Fibroblast of mammary gland (primary cell): ENCODE data around the gene IL17RE.
A peak's percentile ranks its signal among the peaks of the same experiment; 100 is the strongest.

Experiments used
- DNase-seq: peaks from one replicate; pipeline ENCODE4 v3.0.0-alpha.2; 2010; ENCODE audit warnings: low read depth
- H3K4me3 ChIP-seq: 2 replicates; pipeline ENCODE4 v1.5.1; 2011; ENCODE audit warnings: low read depth, mild to moderate bottlenecking, low read length, moderate library complexity; ENCODE audit not compliant: control insufficient read depth
- TF ChIP-seq, protein P1 (sequence below): conservative IDR thresholded peaks from 2 replicates; pipeline ENCODE4 v1.5.1; 2011; ENCODE audit warnings: low read depth, low read length, inconsistent platforms; ENCODE audit not compliant: control insufficient read depth, insufficient read depth

The IL17RE gene

DNA sequence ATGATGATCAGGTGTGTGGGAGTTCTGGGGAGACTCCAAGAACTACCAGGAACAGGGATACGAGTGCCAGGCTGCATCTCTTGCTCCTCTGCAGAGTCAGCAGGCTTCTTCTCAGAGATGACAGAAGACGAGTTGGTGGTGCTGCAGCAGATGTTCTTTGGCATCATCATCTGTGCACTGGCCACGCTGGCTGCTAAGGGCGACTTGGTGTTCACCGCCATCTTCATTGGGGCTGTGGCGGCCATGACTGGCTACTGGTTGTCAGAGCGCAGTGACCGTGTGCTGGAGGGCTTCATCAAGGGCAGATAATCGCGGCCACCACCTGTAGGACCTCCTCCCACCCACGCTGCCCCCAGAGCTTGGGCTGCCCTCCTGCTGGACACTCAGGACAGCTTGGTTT lies 41.6 kb downstream of the IL17RE start:
- DNase-seq = no peak
- TF ChIP-seq, protein P1, sequence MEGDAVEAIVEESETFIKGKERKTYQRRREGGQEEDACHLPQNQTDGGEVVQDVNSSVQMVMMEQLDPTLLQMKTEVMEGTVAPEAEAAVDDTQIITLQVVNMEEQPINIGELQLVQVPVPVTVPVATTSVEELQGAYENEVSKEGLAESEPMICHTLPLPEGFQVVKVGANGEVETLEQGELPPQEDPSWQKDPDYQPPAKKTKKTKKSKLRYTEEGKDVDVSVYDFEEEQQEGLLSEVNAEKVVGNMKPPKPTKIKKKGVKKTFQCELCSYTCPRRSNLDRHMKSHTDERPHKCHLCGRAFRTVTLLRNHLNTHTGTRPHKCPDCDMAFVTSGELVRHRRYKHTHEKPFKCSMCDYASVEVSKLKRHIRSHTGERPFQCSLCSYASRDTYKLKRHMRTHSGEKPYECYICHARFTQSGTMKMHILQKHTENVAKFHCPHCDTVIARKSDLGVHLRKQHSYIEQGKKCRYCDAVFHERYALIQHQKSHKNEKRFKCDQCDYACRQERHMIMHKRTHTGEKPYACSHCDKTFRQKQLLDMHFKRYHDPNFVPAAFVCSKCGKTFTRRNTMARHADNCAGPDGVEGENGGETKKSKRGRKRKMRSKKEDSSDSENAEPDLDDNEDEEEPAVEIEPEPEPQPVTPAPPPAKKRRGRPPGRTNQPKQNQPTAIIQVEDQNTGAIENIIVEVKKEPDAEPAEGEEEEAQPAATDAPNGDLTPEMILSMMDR = no peak
- no peak overlapping the region for H3K4me3 ChIP-seq

- DNase-seq = no peak
- H3K4me3 ChIP-seq = no peak overlapping the region
Measured at GRCh38 chr3:9945358-9945757, 42.7 kb downstream of the IL17RE start.

DNA sequence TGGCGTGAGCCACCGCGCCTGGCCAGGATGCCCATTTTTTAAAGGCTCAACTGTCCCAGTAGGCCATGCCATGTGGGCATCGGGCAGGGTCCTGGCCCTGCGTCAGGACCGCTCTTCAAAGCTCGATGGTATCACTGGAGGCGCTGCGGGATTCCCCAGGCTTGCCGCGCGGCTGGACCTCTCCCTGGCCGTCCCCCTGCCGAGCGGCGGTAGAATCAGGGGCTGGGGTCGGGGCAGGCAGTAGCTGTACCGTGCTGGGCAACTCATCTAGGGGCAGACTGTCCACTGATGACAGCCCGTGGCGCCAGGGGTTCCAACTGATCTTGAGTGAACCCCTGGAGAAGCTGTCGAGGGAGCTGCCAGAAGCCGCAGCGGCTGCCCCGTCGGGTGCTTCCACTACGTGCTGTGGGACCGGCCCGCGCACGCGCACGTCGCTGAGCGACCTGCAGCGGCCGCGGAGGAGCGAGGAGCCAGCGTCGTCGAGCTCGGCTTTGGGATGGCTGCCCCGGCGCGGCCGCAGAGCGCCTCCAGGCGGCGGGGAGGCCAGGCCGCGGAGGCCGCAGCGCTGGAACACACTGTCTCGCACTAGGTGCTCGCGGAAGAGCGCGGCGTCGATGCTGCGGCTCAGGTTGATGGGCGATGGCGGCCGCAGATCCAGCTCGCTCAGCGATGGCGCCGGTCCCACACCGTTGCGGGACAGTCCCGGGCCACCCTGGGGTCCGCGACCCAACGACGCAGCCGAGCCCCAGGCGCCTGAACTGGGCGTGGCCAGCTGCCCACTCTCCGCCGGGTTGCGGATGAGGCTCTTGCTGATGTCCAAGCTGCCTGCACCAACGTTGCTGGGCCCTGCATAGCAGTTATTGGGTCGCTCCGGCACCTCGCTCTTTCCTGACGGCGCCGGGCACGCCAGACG lies 43.7 kb downstream of the IL17RE start:
- DNase-seq = peak; percentile 86
- H3K4me3 ChIP-seq = peak overlapping the region; percentile 60
- TF ChIP-seq, protein P1 = peak; percentile 32

More at GRCh38 chr3:9945358-9945757, 42.7 kb downstream of the IL17RE start:
- TF ChIP-seq, protein P1 = no peak

DNA sequence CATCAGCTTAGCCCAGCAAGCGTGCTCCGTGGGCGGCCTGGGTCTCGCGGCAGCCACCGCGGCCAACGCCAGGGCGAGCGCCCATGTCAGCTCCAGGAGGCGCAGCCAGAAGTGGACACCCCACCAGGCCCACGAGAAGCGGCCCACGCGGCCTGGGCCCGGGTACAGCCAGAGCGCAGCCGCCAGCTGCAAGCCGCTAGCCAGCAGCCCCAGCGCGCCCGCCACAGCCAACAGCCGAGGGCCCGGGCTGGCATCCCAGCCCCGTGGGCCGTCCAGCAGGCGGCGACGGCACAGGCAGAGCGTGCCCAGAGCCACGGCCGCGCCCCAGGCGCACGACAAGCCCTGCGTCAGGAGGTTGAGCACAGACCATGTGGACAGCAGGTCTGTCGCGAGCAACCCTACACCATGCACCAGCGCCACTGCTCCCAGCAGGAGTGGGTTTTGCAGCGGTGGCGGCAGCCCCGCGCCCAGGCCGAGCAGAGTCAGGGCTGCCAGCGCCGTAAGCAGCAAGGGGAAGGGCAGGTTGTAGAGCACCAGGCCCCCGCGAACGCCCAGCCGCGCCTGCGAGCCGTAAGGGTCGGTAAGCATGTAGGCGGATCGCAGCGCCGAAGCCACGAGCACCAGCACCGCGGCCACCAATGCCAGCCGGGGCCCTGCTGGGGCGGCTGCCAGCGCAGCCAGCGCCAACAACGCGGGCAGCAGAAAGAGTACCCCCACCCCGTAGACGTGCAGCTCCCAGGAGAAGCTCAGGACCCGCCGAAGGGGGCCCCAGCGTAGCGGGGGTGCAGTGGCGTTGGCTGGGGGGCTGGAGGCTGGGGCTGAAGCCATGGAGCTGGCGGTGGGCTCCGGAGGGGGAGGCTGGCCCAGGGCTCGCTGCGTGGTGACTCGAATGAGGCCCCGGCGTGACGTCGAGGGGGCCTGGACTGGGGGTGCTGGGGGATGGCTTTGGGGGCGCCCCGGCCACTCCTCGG lies 44.7 kb downstream of the IL17RE start:
- TF ChIP-seq, protein P1 = peak; percentile 24
- H3K4me3 ChIP-seq = peak overlapping the region; percentile 59
- DNase-seq = peak; percentile 71

- TF ChIP-seq, protein P1 = no peak
- no peak overlapping the region for H3K4me3 ChIP-seq
- DNase-seq = no peak
Measured at GRCh38 chr3:9948586-9948985, 45.9 kb downstream of the IL17RE start.

DNA sequence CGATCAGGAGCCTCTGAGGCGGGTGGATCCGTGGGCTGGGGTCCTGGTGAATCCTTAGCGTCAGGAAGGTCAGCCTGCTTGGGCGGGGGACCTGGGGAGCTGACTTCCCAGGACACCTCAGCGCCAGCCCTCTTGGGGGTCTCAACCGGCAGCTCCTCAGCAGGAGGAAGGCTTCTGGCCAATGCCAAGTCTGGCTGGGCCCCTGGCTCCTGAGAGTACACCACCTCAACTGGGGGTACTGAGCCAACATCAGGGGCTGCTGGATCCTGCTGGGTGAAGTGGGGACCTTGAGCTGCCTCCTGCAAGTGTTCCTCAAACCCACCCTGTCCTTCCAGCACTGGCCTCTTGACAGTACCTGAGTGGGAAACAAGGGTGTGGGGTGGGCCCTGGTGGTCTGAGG lies 46.5 kb downstream of the IL17RE start:
- H3K4me3 ChIP-seq = no peak overlapping the region
- TF ChIP-seq, protein P1 = no peak
- DNase-seq = no peak
